OCI-LY1 (cell line): Measurements from ENCODE around the gene PROM2.

Experiments
- CTCF ChIP-seq: fragments of 200-600 bp; sonication (generic), shearing (Covaris generic); IDR thresholded peaks from 2 replicates; pipeline ENCODE4 v1.5.1; 2017; ENCODE audit warnings: mild to moderate bottlenecking, antibody characterized with exemption, low read length, moderate library complexity, mixed read lengths
- EZH2 ChIP-seq: fragments of 200-600 bp; sonication (generic), shearing (Covaris generic); IDR thresholded peaks from 2 replicates; pipeline ENCODE4 v1.8.0; 2017; ENCODE audit warnings: borderline replicate concordance, mixed run types, mild to moderate bottlenecking, antibody characterized with exemption, low read length, moderate library complexity, mixed read lengths

GRCh38 chr2:95277246-95277906 lies 3.1 kb downstream of the PROM2 start:
- TF ChIP-seq CTCF, result no peak; the same call in 1 of the 2 replicates
- no peak for TF ChIP-seq EZH2
